Measurements from ENCODE around the gene CPB2.
A peak's percentile ranks its signal among the peaks of the same experiment; 100 is the strongest.

The CPB2 gene, protein sequence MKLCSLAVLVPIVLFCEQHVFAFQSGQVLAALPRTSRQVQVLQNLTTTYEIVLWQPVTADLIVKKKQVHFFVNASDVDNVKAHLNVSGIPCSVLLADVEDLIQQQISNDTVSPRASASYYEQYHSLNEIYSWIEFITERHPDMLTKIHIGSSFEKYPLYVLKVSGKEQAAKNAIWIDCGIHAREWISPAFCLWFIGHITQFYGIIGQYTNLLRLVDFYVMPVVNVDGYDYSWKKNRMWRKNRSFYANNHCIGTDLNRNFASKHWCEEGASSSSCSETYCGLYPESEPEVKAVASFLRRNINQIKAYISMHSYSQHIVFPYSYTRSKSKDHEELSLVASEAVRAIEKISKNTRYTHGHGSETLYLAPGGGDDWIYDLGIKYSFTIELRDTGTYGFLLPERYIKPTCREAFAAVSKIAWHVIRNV

DNA sequence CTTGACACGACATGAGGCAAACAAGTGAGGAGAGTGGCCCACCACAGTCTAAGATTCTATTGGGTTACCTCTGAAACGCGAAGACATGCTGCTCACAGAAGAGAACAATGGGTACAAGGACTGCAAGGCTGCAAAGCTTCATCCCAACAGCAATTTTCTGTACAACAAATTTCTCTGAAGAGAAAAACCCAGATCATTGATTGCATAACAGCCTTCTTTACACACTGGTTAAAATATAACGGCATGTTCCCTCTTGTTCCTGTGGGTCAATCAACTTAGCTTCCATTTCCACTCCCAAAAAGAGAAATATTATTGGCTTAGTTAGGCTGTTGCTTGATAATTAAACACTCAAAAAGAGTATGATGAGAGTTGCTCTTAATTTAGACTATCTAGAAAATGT, at the start of gene CPB2:
TSS of gene CPB2 (minus strand) at position 166 of the 400 bp plus-strand sequence. CDS start at position 142, 24 bp downstream.
- no peak for DNase-seq (ENCODE audit: low read depth)
- H3K4me3 ChIP-seq (ENCODE audit: control insufficient read depth, low read depth, low read length): no peak within 1 kb of the TSS
- TF ChIP-seq, protein P1, sequence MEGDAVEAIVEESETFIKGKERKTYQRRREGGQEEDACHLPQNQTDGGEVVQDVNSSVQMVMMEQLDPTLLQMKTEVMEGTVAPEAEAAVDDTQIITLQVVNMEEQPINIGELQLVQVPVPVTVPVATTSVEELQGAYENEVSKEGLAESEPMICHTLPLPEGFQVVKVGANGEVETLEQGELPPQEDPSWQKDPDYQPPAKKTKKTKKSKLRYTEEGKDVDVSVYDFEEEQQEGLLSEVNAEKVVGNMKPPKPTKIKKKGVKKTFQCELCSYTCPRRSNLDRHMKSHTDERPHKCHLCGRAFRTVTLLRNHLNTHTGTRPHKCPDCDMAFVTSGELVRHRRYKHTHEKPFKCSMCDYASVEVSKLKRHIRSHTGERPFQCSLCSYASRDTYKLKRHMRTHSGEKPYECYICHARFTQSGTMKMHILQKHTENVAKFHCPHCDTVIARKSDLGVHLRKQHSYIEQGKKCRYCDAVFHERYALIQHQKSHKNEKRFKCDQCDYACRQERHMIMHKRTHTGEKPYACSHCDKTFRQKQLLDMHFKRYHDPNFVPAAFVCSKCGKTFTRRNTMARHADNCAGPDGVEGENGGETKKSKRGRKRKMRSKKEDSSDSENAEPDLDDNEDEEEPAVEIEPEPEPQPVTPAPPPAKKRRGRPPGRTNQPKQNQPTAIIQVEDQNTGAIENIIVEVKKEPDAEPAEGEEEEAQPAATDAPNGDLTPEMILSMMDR (conservative IDR thresholded peaks at IDR 0.05; ENCODE audit: control insufficient read depth, insufficient read depth, low read depth, low read length): no peak

DNA sequence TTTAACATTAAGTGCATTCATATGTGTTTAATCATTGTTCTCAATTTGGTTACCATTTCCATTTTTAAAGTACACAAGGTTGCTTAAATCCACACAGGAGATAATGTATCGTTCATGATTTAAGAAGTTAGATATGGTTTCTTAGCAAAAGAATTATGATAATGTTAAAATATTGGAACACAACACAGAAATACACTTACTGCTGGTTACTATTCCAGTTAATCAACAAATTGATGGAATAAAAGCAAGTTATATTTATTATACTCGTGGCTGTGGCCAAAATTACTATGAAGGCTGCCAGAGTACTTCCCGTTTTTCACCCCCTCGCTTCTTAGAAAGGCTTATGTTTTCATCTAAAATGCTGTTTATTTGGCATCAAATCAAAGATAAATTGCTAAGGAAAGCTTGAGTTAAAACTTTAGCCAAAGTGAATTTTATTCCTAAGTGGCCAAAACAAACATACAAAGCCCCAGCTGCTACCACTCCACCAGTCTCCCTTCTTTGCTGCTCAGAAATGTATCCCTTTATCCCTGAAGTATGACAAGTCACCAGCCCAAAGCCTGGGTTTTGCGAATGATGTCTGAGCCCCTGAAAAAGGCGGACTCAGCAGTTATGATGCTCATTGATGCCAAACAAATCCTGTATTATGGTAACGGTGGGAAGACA, 49.4 kb upstream of the CPB2 start:
- no peak overlapping the region for H3K4me3 ChIP-seq (ENCODE audit: control insufficient read depth, low read depth, low read length)
- DNase-seq (ENCODE audit: low read depth): no peak
- TF ChIP-seq, protein P1 (conservative IDR thresholded peaks at IDR 0.05; ENCODE audit: control insufficient read depth, insufficient read depth, low read depth, low read length): no peak

DNA sequence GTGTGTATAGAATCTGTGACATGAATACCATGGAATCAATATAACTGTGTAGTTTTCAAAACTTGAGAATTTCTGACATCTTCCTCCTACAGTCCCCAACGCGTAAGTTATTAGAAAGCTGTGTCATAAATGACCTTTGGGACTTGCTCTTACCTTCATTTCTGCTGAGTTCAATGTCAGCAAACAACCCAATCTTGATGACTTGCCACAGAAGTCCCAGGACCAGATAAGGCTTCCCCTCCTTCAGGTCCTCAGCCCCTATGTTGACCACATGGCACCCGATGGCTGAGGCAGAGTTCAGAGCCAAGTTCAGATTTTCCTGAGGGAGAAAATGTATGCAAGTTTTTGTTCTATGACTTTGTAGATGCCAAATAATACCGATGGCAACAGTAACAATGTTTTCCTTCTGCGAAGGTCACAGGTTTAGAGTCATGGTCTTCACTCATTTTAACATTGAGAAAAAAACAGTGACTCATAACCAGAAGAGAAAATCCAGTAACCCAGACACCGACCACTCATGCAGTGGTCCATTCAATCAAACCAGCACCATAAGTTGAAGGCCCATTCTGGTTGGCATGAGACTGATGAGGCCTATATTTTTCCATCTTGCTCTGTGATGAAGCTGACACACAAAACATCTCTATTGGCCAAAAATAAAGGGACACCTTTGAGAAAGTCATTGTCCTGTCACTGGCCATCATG, 47.9 kb upstream of the CPB2 start:
- no peak overlapping the region for H3K4me3 ChIP-seq (ENCODE audit: control insufficient read depth, low read depth, low read length)
- TF ChIP-seq, protein P1 (conservative IDR thresholded peaks at IDR 0.05; ENCODE audit: control insufficient read depth, insufficient read depth, low read depth, low read length): no peak
- DNase-seq (ENCODE audit: low read depth): no peak

DNA sequence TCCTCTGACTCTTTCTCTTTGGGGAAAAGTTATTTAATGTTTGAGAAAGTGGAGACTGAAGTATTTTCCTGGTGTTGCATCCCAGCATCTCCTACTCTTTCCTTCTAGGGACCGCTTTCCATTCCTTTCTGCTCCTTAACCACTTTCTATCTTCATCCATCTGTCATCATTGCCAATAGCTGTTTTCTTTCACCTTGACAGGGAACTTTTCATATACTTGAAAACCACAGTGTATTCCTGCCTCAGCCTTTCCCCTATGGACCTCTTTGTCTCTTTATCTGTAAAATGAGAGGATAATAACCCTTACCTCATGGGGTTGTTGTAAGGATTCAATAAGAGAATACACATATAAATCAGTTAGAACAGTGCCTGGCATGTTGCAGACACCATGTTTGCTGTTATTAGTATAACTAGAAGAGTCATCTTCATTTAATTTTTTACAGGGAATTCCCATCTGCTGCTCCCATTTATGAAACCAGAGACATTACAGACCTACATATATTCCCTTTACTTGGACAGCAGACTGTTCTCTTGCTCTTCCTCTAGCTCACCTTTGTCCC, 45.4 kb upstream of the CPB2 start:
- no peak for DNase-seq (ENCODE audit: low read depth)
- TF ChIP-seq, protein P1 (conservative IDR thresholded peaks at IDR 0.05; ENCODE audit: control insufficient read depth, insufficient read depth, low read depth, low read length): no peak
- no peak overlapping the region for H3K4me3 ChIP-seq (ENCODE audit: control insufficient read depth, low read depth, low read length)

DNA sequence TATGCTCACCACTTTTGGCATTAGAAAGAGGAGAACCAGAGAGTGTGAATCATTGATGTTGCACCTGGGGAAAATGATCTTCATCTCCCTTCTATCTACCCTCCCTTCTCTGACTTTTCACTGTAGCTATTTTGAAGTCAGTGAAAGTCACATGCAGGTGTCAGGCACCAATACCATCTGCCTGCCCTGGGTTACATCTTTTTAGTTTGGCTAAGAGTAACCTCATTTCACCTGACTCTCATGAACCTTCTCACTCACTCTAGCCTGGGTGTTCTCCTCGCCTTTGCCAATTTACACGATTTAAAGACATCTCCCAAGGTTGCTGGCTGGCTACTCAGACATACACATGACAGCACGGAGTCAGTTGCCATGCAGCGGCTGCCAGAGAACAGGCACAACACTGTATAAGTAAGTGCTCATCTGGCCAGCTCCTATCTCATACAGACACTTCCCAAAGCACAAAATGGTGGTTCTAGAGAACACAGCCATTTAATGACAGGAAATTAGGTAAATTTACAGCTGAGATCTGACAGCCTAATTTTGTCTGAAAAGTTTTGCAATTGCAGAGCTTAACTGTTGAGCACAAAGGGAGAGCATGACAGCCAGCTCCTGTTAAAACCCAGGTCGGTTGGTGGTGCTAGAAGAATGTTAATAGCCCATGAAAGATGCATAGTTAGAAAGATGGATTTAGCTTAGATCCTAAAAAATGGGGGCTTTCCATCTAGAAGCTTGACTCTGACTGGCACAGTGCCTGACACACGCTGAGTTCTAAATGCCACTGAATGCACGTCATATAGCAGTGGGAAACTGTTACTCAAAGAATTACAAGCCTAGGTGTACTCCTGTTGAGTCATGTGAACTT, 44.7 kb upstream of the CPB2 start:
- no peak overlapping the region for H3K4me3 ChIP-seq (ENCODE audit: control insufficient read depth, low read depth, low read length)
- TF ChIP-seq, protein P1 (conservative IDR thresholded peaks at IDR 0.05; ENCODE audit: control insufficient read depth, insufficient read depth, low read depth, low read length): no peak
- peak; percentile 38 for DNase-seq (ENCODE audit: low read depth)

Data from fibroblast of mammary gland (primary cell).